ENCODE results near the gene PSEN1. TPM values are rescaled to one million over a fixed set of nuclear protein-coding genes. Genes with fewer than 3 reads are reported as not detected.

Gene PSEN1
- total and polyA plus RNA-seq, 9 donors: 21.7 to 73.1 (median 44.0) TPM

DNA sequence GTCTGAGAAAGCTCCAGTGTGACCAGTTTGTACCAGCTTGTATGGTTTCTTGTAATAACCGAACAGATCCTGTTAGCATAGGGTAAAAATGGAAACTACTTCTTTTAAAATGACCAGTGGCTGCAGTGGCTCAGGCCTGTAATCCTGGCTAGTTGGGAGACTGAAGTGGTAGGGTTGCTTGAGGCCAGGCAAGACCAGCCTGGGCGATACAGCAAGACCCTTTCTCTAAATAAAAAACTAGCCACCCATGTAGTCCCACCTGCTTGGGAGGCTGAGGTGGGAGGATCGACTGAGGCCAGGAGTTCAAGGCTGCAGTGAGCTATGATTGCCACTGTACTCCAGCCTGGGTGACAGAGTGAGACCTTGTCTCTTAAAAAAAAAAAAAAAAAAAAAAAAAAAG, 7.3 kb downstream of the PSEN1 start:
- Histone ChIP-seq H3K4me1 (ENCODE audit: insufficient read depth) (peaks cover 11% of the 10 kb centered on the region), H3K9me3 (no peaks in the 10 kb centered on the region)
- WGBS, 3 donors: 85 to 87% (median 85%) methylated on average over 3 of the region's 3 CpGs

DNA sequence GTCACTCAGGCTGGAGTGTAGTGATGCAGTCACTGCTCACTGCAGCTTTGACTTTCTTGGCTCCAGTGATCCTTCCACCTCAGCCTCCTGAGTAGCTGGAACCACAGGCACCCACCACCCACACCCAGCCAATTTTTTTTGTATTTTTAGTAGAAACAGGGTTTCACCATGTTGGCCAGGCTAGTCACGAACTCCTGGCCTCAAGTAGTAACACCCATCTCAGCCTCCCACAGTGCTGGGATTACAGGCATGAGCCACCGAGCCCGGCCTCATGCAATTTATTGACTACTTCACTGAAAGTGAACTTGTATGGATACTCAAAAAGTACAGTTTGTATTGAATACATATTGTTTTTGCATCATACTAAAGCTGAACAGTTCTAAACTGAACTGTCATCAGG, 9.1 kb downstream of the PSEN1 start:
- peaks cover 11% of the 10 kb centered on the region for H3K4me1 ChIP-seq (ENCODE audit: insufficient read depth)
- no peaks in the 10 kb centered on the region for H3K9me3 ChIP-seq
- 92 to 95% (median 95%) methylated on average over 3 of the region's 3 CpGs for WGBS, 3 donors
- no peak overlapping the region for H3K4me3 ChIP-seq
- no peak for DNase-seq
- intact Hi-C loops (cut with DNase I): no loop called here
- TF ChIP-seq, protein P1, sequence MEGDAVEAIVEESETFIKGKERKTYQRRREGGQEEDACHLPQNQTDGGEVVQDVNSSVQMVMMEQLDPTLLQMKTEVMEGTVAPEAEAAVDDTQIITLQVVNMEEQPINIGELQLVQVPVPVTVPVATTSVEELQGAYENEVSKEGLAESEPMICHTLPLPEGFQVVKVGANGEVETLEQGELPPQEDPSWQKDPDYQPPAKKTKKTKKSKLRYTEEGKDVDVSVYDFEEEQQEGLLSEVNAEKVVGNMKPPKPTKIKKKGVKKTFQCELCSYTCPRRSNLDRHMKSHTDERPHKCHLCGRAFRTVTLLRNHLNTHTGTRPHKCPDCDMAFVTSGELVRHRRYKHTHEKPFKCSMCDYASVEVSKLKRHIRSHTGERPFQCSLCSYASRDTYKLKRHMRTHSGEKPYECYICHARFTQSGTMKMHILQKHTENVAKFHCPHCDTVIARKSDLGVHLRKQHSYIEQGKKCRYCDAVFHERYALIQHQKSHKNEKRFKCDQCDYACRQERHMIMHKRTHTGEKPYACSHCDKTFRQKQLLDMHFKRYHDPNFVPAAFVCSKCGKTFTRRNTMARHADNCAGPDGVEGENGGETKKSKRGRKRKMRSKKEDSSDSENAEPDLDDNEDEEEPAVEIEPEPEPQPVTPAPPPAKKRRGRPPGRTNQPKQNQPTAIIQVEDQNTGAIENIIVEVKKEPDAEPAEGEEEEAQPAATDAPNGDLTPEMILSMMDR (IDR thresholded peaks at IDR 0.05): no peak
- TF ChIP-seq POLR2A (IDR thresholded peaks at IDR 0.05): no peak
- TF ChIP-seq EP300 (IDR thresholded peaks at IDR 0.05): no peak
- no peak overlapping the region for H3K27ac ChIP-seq
- no peaks in the 10 kb centered on the region for H3K27me3 ChIP-seq
- H3K36me3 ChIP-seq: no peaks in the 10 kb centered on the region

More for the DNA sequence above, 7.3 kb downstream of the PSEN1 start:
- TF ChIP-seq EP300 (IDR thresholded peaks at IDR 0.05) (no peak), POLR2A (IDR thresholded peaks at IDR 0.05) (no peak)
- TF ChIP-seq, protein P1 (IDR thresholded peaks at IDR 0.05): no peak
- Histone ChIP-seq H3K36me3 (no peaks in the 10 kb centered on the region), H3K27ac (no peak overlapping the region), H3K27me3 (no peaks in the 10 kb centered on the region), H3K4me3 (no peak overlapping the region)
- DNase-seq: no peak
- intact Hi-C loops (cut with DNase I): no loop called here

DNA sequence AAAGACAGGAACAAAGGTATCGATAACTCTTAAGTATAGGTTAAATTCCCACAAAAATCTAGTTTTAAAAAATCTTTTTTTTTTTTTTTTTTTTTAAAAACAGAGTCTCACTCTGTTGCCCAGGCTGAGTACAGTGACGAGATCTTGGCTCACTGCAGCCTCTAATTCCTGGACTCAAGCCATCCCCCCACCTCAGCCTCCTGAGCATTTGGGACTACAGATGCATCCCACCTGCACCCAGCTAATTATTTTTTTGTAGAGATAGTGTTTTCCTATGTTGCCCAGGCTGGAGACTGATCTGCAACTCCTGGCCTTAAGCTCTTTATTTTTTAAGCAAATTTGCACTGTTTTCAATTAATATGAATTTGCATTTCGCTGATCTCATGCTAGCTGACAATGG, 9.8 kb downstream of the PSEN1 start:
- H3K9me3 ChIP-seq: no peaks in the 10 kb centered on the region
- TF ChIP-seq POLR2A (IDR thresholded peaks at IDR 0.05) (no peak), EP300 (IDR thresholded peaks at IDR 0.05) (no peak)
- TF ChIP-seq, protein P1 (IDR thresholded peaks at IDR 0.05): no peak
- H3K4me1 ChIP-seq (ENCODE audit: insufficient read depth): peaks cover 6% of the 10 kb centered on the region
- H3K36me3 ChIP-seq: no peaks in the 10 kb centered on the region
- no peak overlapping the region for H3K27ac ChIP-seq
- intact Hi-C loops (cut with DNase I): no loop called here
- H3K4me3 ChIP-seq: no peak overlapping the region
- no peaks in the 10 kb centered on the region for H3K27me3 ChIP-seq
- 79 to 85% (median 81%) methylated on average over 3 of the region's 3 CpGs for WGBS, 3 donors
- DNase-seq: no peak

DNA sequence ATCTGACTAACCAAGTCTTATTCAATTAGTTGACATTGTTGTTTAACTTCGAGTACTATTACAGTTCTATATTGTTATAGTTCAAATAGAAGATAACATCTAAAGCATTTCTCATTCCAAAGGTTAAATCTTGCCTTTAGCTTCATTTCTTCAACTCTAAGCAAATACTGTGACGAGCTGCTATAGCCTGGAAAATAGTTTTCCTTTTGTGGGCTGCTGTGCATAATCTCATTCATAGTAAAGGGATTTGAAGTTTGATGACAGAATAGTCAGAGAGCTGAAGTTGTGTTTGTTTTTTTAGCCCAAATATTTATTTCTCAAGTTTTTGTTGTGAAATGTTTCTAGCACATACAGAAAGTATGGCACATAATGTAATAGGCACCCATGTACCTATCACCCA, 13.4 kb downstream of the PSEN1 start:
- 69 to 93% (median 91%) methylated on average over 2 of the region's 2 CpGs for WGBS, 3 donors
- TF ChIP-seq, protein P1 (IDR thresholded peaks at IDR 0.05): no peak
- no peak for TF ChIP-seq POLR2A (IDR thresholded peaks at IDR 0.05)
- no peak for TF ChIP-seq EP300 (IDR thresholded peaks at IDR 0.05)
- intact Hi-C loops (cut with DNase I): no loop called here
- no peak for DNase-seq
- no peaks in the 10 kb centered on the region for H3K36me3 ChIP-seq
- H3K4me1 ChIP-seq (ENCODE audit: insufficient read depth): no peaks in the 10 kb centered on the region
- H3K9me3 ChIP-seq: no peaks in the 10 kb centered on the region
- H3K27ac ChIP-seq: no peak overlapping the region
- H3K27me3 ChIP-seq: no peaks in the 10 kb centered on the region
- H3K4me3 ChIP-seq: no peak overlapping the region

GRCh38 chr14:73153272-73153671, 17.0 kb downstream of the PSEN1 start:
- DNase-seq: no peak
- intact Hi-C loops (cut with DNase I): no loop called here
- no peak for TF ChIP-seq POLR2A (IDR thresholded peaks at IDR 0.05)
- TF ChIP-seq, protein P1 (IDR thresholded peaks at IDR 0.05): no peak
- no peaks in the 10 kb centered on the region for H3K36me3 ChIP-seq
- no peak overlapping the region for H3K27ac ChIP-seq
- no peaks in the 10 kb centered on the region for H3K9me3 ChIP-seq
- no peak overlapping the region for H3K4me3 ChIP-seq
- H3K27me3 ChIP-seq: no peaks in the 10 kb centered on the region
- H3K4me1 ChIP-seq (ENCODE audit: insufficient read depth): no peaks in the 10 kb centered on the region

Measured in ovary (tissue), 9 donors.